PC-9 (cell line): ENCODE data around the gene MBNL3.

ENCODE experiments used
- CTCF ChIP-seq: fragments of 200-600 bp; sonication (generic); conservative IDR thresholded peaks from 2 replicates; pipeline ENCODE4 v1.6.1; 2017; ENCODE audit warnings: mixed run types, antibody characterized with exemption, mild to moderate bottlenecking, moderate library complexity
- EZH2 ChIP-seq: fragments of 200-600 bp; sonication (generic); IDR thresholded peaks from 2 replicates; pipeline ENCODE4 v1.8.0; 2017; ENCODE audit warnings: antibody characterized with exemption, low read depth

- TF ChIP-seq CTCF (no peak), EZH2 (no peak)
Observed at GRCh38 chrX:132467026-132467425, 21.8 kb downstream of the MBNL3 start.
